Stimulated activated CD4-positive, alpha-beta T cell treated with anti-CD3 and anti-CD28 coated beads, Interleukin-12 subunit alpha, Interleukin-12 subunit beta, amount 100 ng/mL, for 24 hours (primary cell): Measurements from ENCODE around the gene GPR32.
"Not testable (repeated sequence)": the region's sequence is repeated elsewhere in the genome, so short reads cannot be mapped to it uniquely, and the experiment has no call there.

Experiments used
- DNase-seq, 2 experiments: peaks; one replicate each; pipeline ENCODE4 v3.0.0-alpha.2; 2020; ENCODE audit warnings: low read depth in 2 of 2

Gene GPR32

GRCh38 chr19:50801107-50801506 is 30.8 kb downstream of the GPR32 start:
- no peak for DNase-seq

GRCh38 chr19:50803633-50804419 is 33.6 kb downstream of the GPR32 start:
- DNase-seq, result peak in 1 of 2 experiments; percentile 35

GRCh38 chr19:50804420-50805272 is 34.4 kb downstream of the GPR32 start:
- DNase-seq, result peak; percentile 97 to 98

DNA sequence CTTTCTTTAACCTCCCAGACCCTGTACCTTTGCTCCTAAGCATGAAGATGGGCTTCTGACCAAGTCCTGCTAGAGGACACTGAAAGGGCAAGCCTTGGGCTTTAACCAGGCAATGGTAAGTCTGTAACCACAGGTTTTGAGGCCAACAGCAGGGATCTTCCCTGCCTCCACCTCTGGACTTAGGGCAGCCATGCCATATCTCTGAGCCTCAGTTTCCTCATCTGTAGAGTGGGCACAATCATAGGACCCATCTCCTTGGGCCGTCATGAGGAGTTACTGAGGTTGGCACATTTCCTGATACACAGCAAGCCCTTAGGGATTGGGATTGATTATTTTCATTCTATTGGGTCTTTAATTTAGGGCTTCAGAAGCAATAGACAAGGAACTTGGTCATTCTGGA is 38.6 kb downstream of the GPR32 start:
- DNase-seq, result no peak

- not testable (repeated sequence) for DNase-seq
These were observed 41.5 kb downstream of the GPR32 start for GRCh38 chr19:50811622-50812238.

GRCh38 chr19:50812474-50812873 is 42.2 kb downstream of the GPR32 start:
- no peak for DNase-seq

DNA sequence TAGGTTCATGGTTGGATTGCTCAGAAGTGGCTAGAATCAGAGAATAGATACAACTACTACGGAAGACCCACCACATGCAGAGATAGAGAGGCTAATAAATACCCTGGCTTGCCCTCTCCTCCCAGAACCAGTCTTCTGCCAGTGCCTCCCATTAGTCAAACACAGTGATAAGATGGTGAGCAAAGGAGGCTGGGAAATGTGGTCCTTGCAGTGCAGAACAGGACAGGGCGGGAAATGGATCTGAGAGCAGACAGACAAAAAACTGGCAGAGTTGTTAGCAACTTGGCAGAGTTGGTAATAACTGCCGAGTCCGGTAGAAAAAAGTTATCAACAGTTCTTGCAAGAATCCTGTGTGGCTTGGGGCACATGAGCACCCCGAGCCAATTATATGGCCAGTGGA is 44.6 kb downstream of the GPR32 start:
- DNase-seq, result no peak

DNA sequence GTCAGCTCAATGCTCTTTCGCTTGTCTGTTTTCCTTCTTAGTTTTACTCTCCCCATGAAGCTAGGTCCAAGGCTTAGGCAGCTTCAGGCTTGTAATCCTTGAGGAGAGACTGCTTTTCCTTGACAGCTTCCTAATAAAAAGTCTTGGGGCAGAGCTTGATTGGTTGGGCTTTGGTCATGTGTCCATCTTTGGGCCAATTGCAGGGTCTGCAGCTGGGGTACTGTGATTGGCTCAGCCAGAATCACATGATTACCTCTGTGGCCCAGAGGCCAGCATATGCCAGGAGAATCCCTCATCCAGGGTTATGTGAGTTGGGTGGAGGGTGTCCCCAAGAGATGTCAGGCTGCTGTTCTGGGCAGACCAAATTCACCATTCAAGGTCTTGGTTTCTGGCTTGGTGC is 45.2 kb downstream of the GPR32 start:
- DNase-seq, result no peak

GRCh38 chr19:50817941-50818858 is 47.9 kb downstream of the GPR32 start:
- peak in 1 of 2 experiments; percentile 67 for DNase-seq

GRCh38 chr19:50818859-50819472 is 48.7 kb downstream of the GPR32 start:
- no peak for DNase-seq

GRCh38 chr19:50819636-50820035 is 49.4 kb downstream of the GPR32 start:
- DNase-seq, result no peak

DNA sequence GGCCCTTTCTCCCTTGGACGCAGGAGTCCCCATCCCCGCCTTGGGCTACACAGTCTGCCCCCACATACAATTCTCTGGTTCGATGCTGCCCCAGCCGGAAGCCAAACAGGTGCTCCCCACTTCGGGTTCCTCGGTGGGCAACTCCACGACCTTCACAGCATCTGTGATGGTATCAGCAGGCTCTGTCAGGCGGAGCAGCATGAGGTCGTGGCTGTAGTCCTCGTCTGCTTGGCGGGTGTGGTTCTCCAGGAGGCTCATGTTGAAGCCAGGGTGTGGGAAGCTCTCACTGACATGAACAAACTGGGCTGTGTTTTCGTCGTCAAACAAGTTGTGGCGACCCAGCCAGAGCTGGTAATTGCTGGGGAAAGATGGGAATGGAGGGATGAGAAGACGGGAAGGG is 49.8 kb downstream of the GPR32 start:
- no peak for DNase-seq

- DNase-seq, result no peak
These were observed 50.4 kb downstream of the GPR32 start for GRCh38 chr19:50820549-50821247.

- DNase-seq, result no peak
These were observed 51.0 kb downstream of the GPR32 start for GRCh38 chr19:50821248-50821612.
